ENCODE measurements around the gene SZT2. TPM values are rescaled to one million over a fixed set of nuclear protein-coding genes. Genes with fewer than 3 reads are reported as not detected.

The SZT2 gene
- total RNA-seq, 1 experiment from 2014 or later = 71.6 TPM

- no peak for DNase-seq
- no peak overlapping the region for H2AFZ ChIP-seq
- H3K79me2 ChIP-seq (ENCODE audit: low read depth) = 0 out of 2 replicates have a peak, but pooled peaks cover 4% of the 10 kb centered on the region
- POLR2A ChIA-PET (ENCODE audit: unreplicated experiment) = interaction anchor here (0.6 kb wide), 1 partner anchor 199 kb away, joined by 4 read pairs; no protein-coding TSS in a partner anchor
- H4K20me1 ChIP-seq (ENCODE audit: insufficient read depth) = no peaks in the 10 kb centered on the region
- H3K27me3 ChIP-seq (ENCODE audit: insufficient read depth, low read depth) = no peaks in the 10 kb centered on the region
- peaks cover 11% of the 10 kb centered on the region; the same call in 1 of the 2 replicates for H3K36me3 ChIP-seq (ENCODE audit: low read depth)
- H3K9me2 ChIP-seq (ENCODE audit: insufficient read depth) = no peaks in the 10 kb centered on the region
- H3F3A ChIP-seq (ENCODE audit: insufficient read depth, low read depth) = peaks cover 28% of the 10 kb centered on the region
- BruUV-seq (replicated peaks) = no TSS peak
- no peak overlapping the region for H3K27ac ChIP-seq
- no peaks in the 10 kb centered on the region for H3K9me3 ChIP-seq (ENCODE audit: insufficient read depth, low read depth)
- no peak for TF ChIP-seq EZH2 (IDR thresholded peaks at IDR 0.05; ENCODE audit: low read depth)
- no peak for TF ChIP-seq CTCF (conservative IDR thresholded peaks at IDR 0.05)
- H3K4me1 ChIP-seq (replicated peaks; ENCODE audit: insufficient read depth) = peaks cover 11% of the 10 kb centered on the region
- no peak overlapping the region; the same call in 1 of the 2 replicates for H3K4me2 ChIP-seq
- intact Hi-C loops (cut with micrococcal nuclease; ENCODE audit: unreplicated experiment) = loop anchor here (10.0 kb wide), 1 partner anchor 583 kb away; the partner anchor contains the start of gene SLC6A9
- CTCF ChIA-PET = no interaction called here
- H3K4me3 ChIP-seq = no peak overlapping the region
These were observed 62.2 kb downstream of the SZT2 start for GRCh38 chr1:43451701-43452532.

GRCh38 chr1:43452789-43453441 lies 63.2 kb downstream of the SZT2 start:
- intact Hi-C loops (cut with micrococcal nuclease; ENCODE audit: unreplicated experiment) = loop anchor here (10.0 kb wide), 1 partner anchor 582 kb away; the partner anchor contains the start of gene SLC6A9
- H3K36me3 ChIP-seq (ENCODE audit: low read depth) = peaks cover 11% of the 10 kb centered on the region; the same call in 1 of the 2 replicates

More at GRCh38 chr1:43452789-43453441, 63.2 kb downstream of the SZT2 start:
- H3K4me1 ChIP-seq (replicated peaks; ENCODE audit: insufficient read depth) = peaks cover 11% of the 10 kb centered on the region
- peak overlapping the region; percentile 70 for H3K27ac ChIP-seq
- H3K79me2 ChIP-seq (ENCODE audit: low read depth) = 0 out of 2 replicates have a peak, but pooled peaks cover 4% of the 10 kb centered on the region
- no peaks in the 10 kb centered on the region for H3K9me2 ChIP-seq (ENCODE audit: insufficient read depth)
- peak overlapping the region; percentile 71; the same call in 1 of the 2 replicates for H3K4me3 ChIP-seq
- peak overlapping the region; percentile 97 for H3K4me2 ChIP-seq
- TSS peak; percentile 24 for BruUV-seq (replicated peaks)
- H2AFZ ChIP-seq = peak overlapping the region; percentile 48
- H4K20me1 ChIP-seq (ENCODE audit: insufficient read depth) = no peaks in the 10 kb centered on the region
- H3F3A ChIP-seq (ENCODE audit: insufficient read depth, low read depth) = peaks cover 28% of the 10 kb centered on the region
- ChIA-PET POLR2A (ENCODE audit: unreplicated experiment) (interaction anchor here (0.6 kb wide), 3 partner anchors 35 to 759 kb away, joined by 3 to 8 read pairs (median 4); no protein-coding TSS in a partner anchor), CTCF (interaction anchor here (0.6 to 0.8 kb wide), 3 partner anchors 63 to 338 kb away, joined by 3 to 8 read pairs (median 6); partner anchors contain the start of gene PTPRF)
- peak in 1 of 2 experiments; percentile 43 for DNase-seq
- H3K9me3 ChIP-seq (ENCODE audit: insufficient read depth, low read depth) = no peaks in the 10 kb centered on the region
- no peaks in the 10 kb centered on the region for H3K27me3 ChIP-seq (ENCODE audit: insufficient read depth, low read depth)
- no peak for TF ChIP-seq CTCF (conservative IDR thresholded peaks at IDR 0.05)
- no peak for TF ChIP-seq EZH2 (IDR thresholded peaks at IDR 0.05; ENCODE audit: low read depth)
